ENCODE measurements around the gene RBMS1.

The RBMS1 gene

GRCh38 chr2:160381425-160381951 lies 112.1 kb downstream of the RBMS1 start:
- no peak overlapping the region for H3K9ac ChIP-seq (ENCODE audit: low read depth, low read length)
- no peaks in the 10 kb centered on the region for H3K36me3 ChIP-seq (ENCODE audit: control insufficient read depth, insufficient read depth, low read length)
- peaks cover 21% of the 10 kb centered on the region for H3K4me1 ChIP-seq (ENCODE audit: control insufficient read depth, insufficient read depth, low read length)
- H3K4me3 ChIP-seq (ENCODE audit: low read depth, low read length), result no peak overlapping the region
- H3K27me3 ChIP-seq (ENCODE audit: control insufficient read depth, insufficient read depth, low read length), result no peaks in the 10 kb centered on the region
- H3K9me3 ChIP-seq (ENCODE audit: control insufficient read depth, insufficient read depth, low read length), result no peaks in the 10 kb centered on the region

GRCh38 chr2:160380611-160381010 lies 113.0 kb downstream of the RBMS1 start:
- H3K4me1 ChIP-seq (ENCODE audit: control insufficient read depth, insufficient read depth, low read length), result peaks cover 21% of the 10 kb centered on the region
- no peaks in the 10 kb centered on the region for H3K9me3 ChIP-seq (ENCODE audit: control insufficient read depth, insufficient read depth, low read length)
- no peaks in the 10 kb centered on the region for H3K36me3 ChIP-seq (ENCODE audit: control insufficient read depth, insufficient read depth, low read length)
- H3K27me3 ChIP-seq (ENCODE audit: control insufficient read depth, insufficient read depth, low read length), result no peaks in the 10 kb centered on the region
- no peak overlapping the region for H3K4me3 ChIP-seq (ENCODE audit: low read depth, low read length)
- no peak overlapping the region for H3K9ac ChIP-seq (ENCODE audit: low read depth, low read length)

- Histone ChIP-seq H3K36me3 (ENCODE audit: control insufficient read depth, insufficient read depth, low read length) (no peaks in the 10 kb centered on the region), H3K9ac (ENCODE audit: low read depth, low read length) (no peak overlapping the region), H3K9me3 (ENCODE audit: control insufficient read depth, insufficient read depth, low read length) (no peaks in the 10 kb centered on the region), H3K4me3 (ENCODE audit: low read depth, low read length) (no peak overlapping the region), H3K4me1 (ENCODE audit: control insufficient read depth, insufficient read depth, low read length) (peaks cover 21% of the 10 kb centered on the region), H3K27me3 (ENCODE audit: control insufficient read depth, insufficient read depth, low read length) (no peaks in the 10 kb centered on the region)
These were observed 113.5 kb downstream of the RBMS1 start for GRCh38 chr2:160380000-160380570.

- Histone ChIP-seq H3K9me3 (ENCODE audit: control insufficient read depth, insufficient read depth, low read length) (no peaks in the 10 kb centered on the region), H3K4me1 (ENCODE audit: control insufficient read depth, insufficient read depth, low read length) (peaks cover 21% of the 10 kb centered on the region), H3K9ac (ENCODE audit: low read depth, low read length) (no peak overlapping the region), H3K36me3 (ENCODE audit: control insufficient read depth, insufficient read depth, low read length) (no peaks in the 10 kb centered on the region), H3K4me3 (ENCODE audit: low read depth, low read length) (no peak overlapping the region), H3K27me3 (ENCODE audit: control insufficient read depth, insufficient read depth, low read length) (no peaks in the 10 kb centered on the region)
These were observed 114.2 kb downstream of the RBMS1 start for GRCh38 chr2:160379399-160379798.

GRCh38 chr2:160377204-160377995 lies 116.2 kb downstream of the RBMS1 start:
- Histone ChIP-seq H3K4me3 (ENCODE audit: low read depth, low read length) (no peak overlapping the region), H3K9me3 (ENCODE audit: control insufficient read depth, insufficient read depth, low read length) (no peaks in the 10 kb centered on the region), H3K9ac (ENCODE audit: low read depth, low read length) (peak overlapping the region; percentile 17), H3K4me1 (ENCODE audit: control insufficient read depth, insufficient read depth, low read length) (peaks cover 17% of the 10 kb centered on the region), H3K36me3 (ENCODE audit: control insufficient read depth, insufficient read depth, low read length) (no peaks in the 10 kb centered on the region), H3K27me3 (ENCODE audit: control insufficient read depth, insufficient read depth, low read length) (no peaks in the 10 kb centered on the region)

GRCh38 chr2:160376576-160376975 lies 117.0 kb downstream of the RBMS1 start:
- H3K36me3 ChIP-seq (ENCODE audit: control insufficient read depth, insufficient read depth, low read length), result no peaks in the 10 kb centered on the region
- no peaks in the 10 kb centered on the region for H3K27me3 ChIP-seq (ENCODE audit: control insufficient read depth, insufficient read depth, low read length)
- peaks cover 13% of the 10 kb centered on the region for H3K4me1 ChIP-seq (ENCODE audit: control insufficient read depth, insufficient read depth, low read length)
- no peaks in the 10 kb centered on the region for H3K9me3 ChIP-seq (ENCODE audit: control insufficient read depth, insufficient read depth, low read length)
- H3K9ac ChIP-seq (ENCODE audit: low read depth, low read length), result no peak overlapping the region
- H3K4me3 ChIP-seq (ENCODE audit: low read depth, low read length), result no peak overlapping the region

- no peaks in the 10 kb centered on the region for H3K27me3 ChIP-seq (ENCODE audit: control insufficient read depth, insufficient read depth, low read length)
- no peak overlapping the region for H3K9ac ChIP-seq (ENCODE audit: low read depth, low read length)
- no peaks in the 10 kb centered on the region for H3K36me3 ChIP-seq (ENCODE audit: control insufficient read depth, insufficient read depth, low read length)
- H3K4me3 ChIP-seq (ENCODE audit: low read depth, low read length), result no peak overlapping the region
- no peaks in the 10 kb centered on the region for H3K9me3 ChIP-seq (ENCODE audit: control insufficient read depth, insufficient read depth, low read length)
- H3K4me1 ChIP-seq (ENCODE audit: control insufficient read depth, insufficient read depth, low read length), result peaks cover 9% of the 10 kb centered on the region
These were observed 117.7 kb downstream of the RBMS1 start for GRCh38 chr2:160375802-160376469.

- no peaks in the 10 kb centered on the region for H3K27me3 ChIP-seq (ENCODE audit: control insufficient read depth, insufficient read depth, low read length)
- H3K4me3 ChIP-seq (ENCODE audit: low read depth, low read length), result no peak overlapping the region
- no peaks in the 10 kb centered on the region for H3K36me3 ChIP-seq (ENCODE audit: control insufficient read depth, insufficient read depth, low read length)
- no peak overlapping the region for H3K9ac ChIP-seq (ENCODE audit: low read depth, low read length)
- peaks cover 7% of the 10 kb centered on the region for H3K4me1 ChIP-seq (ENCODE audit: control insufficient read depth, insufficient read depth, low read length)
- H3K9me3 ChIP-seq (ENCODE audit: control insufficient read depth, insufficient read depth, low read length), result no peaks in the 10 kb centered on the region
These were observed 118.6 kb downstream of the RBMS1 start for GRCh38 chr2:160375037-160375436.

GRCh38 chr2:160373666-160374065 lies 119.9 kb downstream of the RBMS1 start:
- H3K9ac ChIP-seq (ENCODE audit: low read depth, low read length), result no peak overlapping the region
- H3K4me1 ChIP-seq (ENCODE audit: control insufficient read depth, insufficient read depth, low read length), result peaks cover 7% of the 10 kb centered on the region
- no peaks in the 10 kb centered on the region for H3K36me3 ChIP-seq (ENCODE audit: control insufficient read depth, insufficient read depth, low read length)
- H3K9me3 ChIP-seq (ENCODE audit: control insufficient read depth, insufficient read depth, low read length), result no peaks in the 10 kb centered on the region
- H3K4me3 ChIP-seq (ENCODE audit: low read depth, low read length), result no peak overlapping the region
- H3K27me3 ChIP-seq (ENCODE audit: control insufficient read depth, insufficient read depth, low read length), result no peaks in the 10 kb centered on the region

- peaks cover 7% of the 10 kb centered on the region for H3K4me1 ChIP-seq (ENCODE audit: control insufficient read depth, insufficient read depth, low read length)
- H3K9ac ChIP-seq (ENCODE audit: low read depth, low read length), result no peak overlapping the region
- no peaks in the 10 kb centered on the region for H3K36me3 ChIP-seq (ENCODE audit: control insufficient read depth, insufficient read depth, low read length)
- no peaks in the 10 kb centered on the region for H3K9me3 ChIP-seq (ENCODE audit: control insufficient read depth, insufficient read depth, low read length)
- no peak overlapping the region for H3K4me3 ChIP-seq (ENCODE audit: low read depth, low read length)
- no peaks in the 10 kb centered on the region for H3K27me3 ChIP-seq (ENCODE audit: control insufficient read depth, insufficient read depth, low read length)
These were observed 120.3 kb downstream of the RBMS1 start for GRCh38 chr2:160373263-160373662.

- peaks cover 3% of the 10 kb centered on the region for H3K4me1 ChIP-seq (ENCODE audit: control insufficient read depth, insufficient read depth, low read length)
- no peaks in the 10 kb centered on the region for H3K27me3 ChIP-seq (ENCODE audit: control insufficient read depth, insufficient read depth, low read length)
- no peaks in the 10 kb centered on the region for H3K36me3 ChIP-seq (ENCODE audit: control insufficient read depth, insufficient read depth, low read length)
- no peaks in the 10 kb centered on the region for H3K9me3 ChIP-seq (ENCODE audit: control insufficient read depth, insufficient read depth, low read length)
- H3K9ac ChIP-seq (ENCODE audit: low read depth, low read length), result no peak overlapping the region
- H3K4me3 ChIP-seq (ENCODE audit: low read depth, low read length), result no peak overlapping the region
These were observed 121.0 kb downstream of the RBMS1 start for GRCh38 chr2:160372585-160372984.

- peaks cover 3% of the 10 kb centered on the region for H3K4me1 ChIP-seq (ENCODE audit: control insufficient read depth, insufficient read depth, low read length)
- no peaks in the 10 kb centered on the region for H3K27me3 ChIP-seq (ENCODE audit: control insufficient read depth, insufficient read depth, low read length)
- no peak overlapping the region for H3K4me3 ChIP-seq (ENCODE audit: low read depth, low read length)
- no peaks in the 10 kb centered on the region for H3K36me3 ChIP-seq (ENCODE audit: control insufficient read depth, insufficient read depth, low read length)
- H3K9me3 ChIP-seq (ENCODE audit: control insufficient read depth, insufficient read depth, low read length), result no peaks in the 10 kb centered on the region
- H3K9ac ChIP-seq (ENCODE audit: low read depth, low read length), result no peak overlapping the region
These were observed 121.6 kb downstream of the RBMS1 start for GRCh38 chr2:160372010-160372356.
